ENCODE measurements around the gene SPATC1L.

DNA sequence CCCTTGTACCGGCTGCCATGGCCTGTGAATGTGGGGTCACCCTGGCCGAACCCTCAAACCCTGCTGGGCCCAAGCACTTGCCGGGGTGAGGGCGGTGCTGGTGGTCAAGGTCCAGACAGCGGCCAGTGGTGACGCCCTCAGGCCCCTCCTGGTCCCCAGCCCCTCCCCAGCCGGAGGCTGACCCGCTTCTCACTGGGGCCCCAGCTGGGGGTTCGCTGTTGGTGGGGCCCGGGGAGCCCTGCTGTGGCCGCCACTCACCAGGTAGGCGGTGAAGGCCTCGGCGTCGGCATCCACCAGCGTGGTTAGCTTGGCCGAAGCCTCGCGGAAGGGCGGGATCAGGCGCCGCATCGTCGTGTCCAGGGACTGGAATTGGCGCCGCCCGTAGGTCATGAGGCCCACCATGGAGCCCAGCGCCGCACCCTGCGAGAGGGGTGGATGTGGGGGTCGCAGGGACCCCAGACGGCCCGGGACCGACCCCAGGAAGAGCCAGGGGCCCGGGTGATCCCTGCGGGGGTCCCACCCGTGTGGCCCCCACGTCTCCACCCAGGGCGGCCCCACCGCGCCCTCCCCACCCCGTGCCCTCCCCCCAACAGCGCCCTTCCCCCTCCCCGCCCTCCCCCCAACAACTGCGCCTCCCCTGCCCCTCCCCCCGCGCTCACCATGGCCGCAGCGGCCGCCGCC, 39.0 kb downstream of the SPATC1L start:
- no peak for TF ChIP-seq NPAS2 (CRISPR knock-in tag; IDR thresholded peaks at IDR 0.05; ENCODE audit: borderline replicate concordance)
- TF ChIP-seq, protein P1, sequence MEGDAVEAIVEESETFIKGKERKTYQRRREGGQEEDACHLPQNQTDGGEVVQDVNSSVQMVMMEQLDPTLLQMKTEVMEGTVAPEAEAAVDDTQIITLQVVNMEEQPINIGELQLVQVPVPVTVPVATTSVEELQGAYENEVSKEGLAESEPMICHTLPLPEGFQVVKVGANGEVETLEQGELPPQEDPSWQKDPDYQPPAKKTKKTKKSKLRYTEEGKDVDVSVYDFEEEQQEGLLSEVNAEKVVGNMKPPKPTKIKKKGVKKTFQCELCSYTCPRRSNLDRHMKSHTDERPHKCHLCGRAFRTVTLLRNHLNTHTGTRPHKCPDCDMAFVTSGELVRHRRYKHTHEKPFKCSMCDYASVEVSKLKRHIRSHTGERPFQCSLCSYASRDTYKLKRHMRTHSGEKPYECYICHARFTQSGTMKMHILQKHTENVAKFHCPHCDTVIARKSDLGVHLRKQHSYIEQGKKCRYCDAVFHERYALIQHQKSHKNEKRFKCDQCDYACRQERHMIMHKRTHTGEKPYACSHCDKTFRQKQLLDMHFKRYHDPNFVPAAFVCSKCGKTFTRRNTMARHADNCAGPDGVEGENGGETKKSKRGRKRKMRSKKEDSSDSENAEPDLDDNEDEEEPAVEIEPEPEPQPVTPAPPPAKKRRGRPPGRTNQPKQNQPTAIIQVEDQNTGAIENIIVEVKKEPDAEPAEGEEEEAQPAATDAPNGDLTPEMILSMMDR (IDR thresholded peaks at IDR 0.05), result no peak
- no peak for TF ChIP-seq JUN (IDR thresholded peaks at IDR 0.05)
- TF ChIP-seq ZNF302 (CRISPR knock-in tag; IDR thresholded peaks at IDR 0.05), result no peak
- no peak for TF ChIP-seq POLR2A (IDR thresholded peaks at IDR 0.05; ENCODE audit: low read length)
